Peyer's patch (tissue), 4 donors: Measurements from ENCODE around the gene WWC1. TPM values are rescaled to one million over a fixed set of nuclear protein-coding genes. Genes with fewer than 3 reads are reported as not detected.
A peak's percentile ranks its signal among the peaks of the same experiment; 100 is the strongest.

Source experiments
- DNase-seq, 3 donors: peaks; one replicate each; pipeline ENCODE4 v3.0.0-alpha.2; 2017 to 2019
- H3K27ac ChIP-seq, 4 donors: fragments of 200-600 bp; sonication (generic); one replicate each; pipeline ENCODE4 v1.5.1; 2016 to 2019
- H3K27me3 ChIP-seq, 2 donors: fragments of 200-600 bp; sonication (generic); one replicate each; pipeline ENCODE4 v1.5.1; 2019
- H3K36me3 ChIP-seq, 3 donors: fragments of 200-600 bp; sonication (generic); one replicate each; pipeline ENCODE4 v1.5.1; 2016 to 2019
- H3K4me1 ChIP-seq, 4 donors: fragments of 200-600 bp; sonication (generic); one replicate each; pipeline ENCODE4 v1.5.1; 2016 to 2019
- H3K4me3 ChIP-seq, 4 donors: fragments of 200-600 bp; sonication (generic); 1 replicate in 3 of 4; 2 replicates in 1 of 4; pipeline ENCODE4 v1.5.1; 2016 to 2019; ENCODE audit warnings: mild to moderate bottlenecking in 1 of 4
- H3K9me3 ChIP-seq, 4 donors: fragments of 200-600 bp; sonication (generic); one replicate each; pipeline ENCODE4 v1.5.1; 2016 to 2019; ENCODE audit warnings: mild to moderate bottlenecking in 1 of 4
- CTCF ChIP-seq, 6 experiments: fragments of 450-650 bp in 4 of 6; fragments of 200-600 bp in 2 of 6; sonication (generic) in 1 of 6; IDR thresholded peaks; one replicate each; pipeline ENCODE4 v1.5.1; 2017 to 2019; ENCODE audit warnings: antibody characterized with exemption in 6 of 6, mild to moderate bottlenecking in 3 of 6, moderate library complexity in 1 of 6
- POLR2A ChIP-seq, 2 donors: fragments of 450-650 bp; IDR thresholded peaks; one replicate each; pipeline ENCODE4 v1.5.1; 2017; ENCODE audit warnings: antibody characterized with exemption in 2 of 2, mild to moderate bottlenecking in 2 of 2, moderate library complexity in 2 of 2
- total RNA-seq, 4 donors: library from RNA; depleted of rRNA; stranded (reverse); fragments of >200 nt; gene quantifications; one replicate each; pipeline ENCODE4 v1.1.0, GENCODE V29; 2016

Gene WWC1
- total RNA-seq, 4 donors from 2014 or later, result 47.0 to 63.2 (median 52.8) TPM

GRCh38 chr5:168317096-168317520, 25.7 kb downstream of the WWC1 start:
- no peaks in the 10 kb centered on the region for H3K36me3 ChIP-seq
- H3K4me3 ChIP-seq, result no peak overlapping the region
- TF ChIP-seq CTCF (IDR thresholded peaks at IDR 0.05) (no peak), POLR2A (IDR thresholded peaks at IDR 0.05) (no peak)
- DNase-seq, result no peak
- H3K27me3 ChIP-seq, result no peaks in the 10 kb centered on the region
- H3K4me1 ChIP-seq, result peaks cover 0 to 35% (median 2%) of the 10 kb centered on the region in 4 donors
- no peaks in the 10 kb centered on the region for H3K9me3 ChIP-seq
- H3K27ac ChIP-seq, result peak overlapping the region in 2 of 4 donors; percentile 19 to 79

DNA sequence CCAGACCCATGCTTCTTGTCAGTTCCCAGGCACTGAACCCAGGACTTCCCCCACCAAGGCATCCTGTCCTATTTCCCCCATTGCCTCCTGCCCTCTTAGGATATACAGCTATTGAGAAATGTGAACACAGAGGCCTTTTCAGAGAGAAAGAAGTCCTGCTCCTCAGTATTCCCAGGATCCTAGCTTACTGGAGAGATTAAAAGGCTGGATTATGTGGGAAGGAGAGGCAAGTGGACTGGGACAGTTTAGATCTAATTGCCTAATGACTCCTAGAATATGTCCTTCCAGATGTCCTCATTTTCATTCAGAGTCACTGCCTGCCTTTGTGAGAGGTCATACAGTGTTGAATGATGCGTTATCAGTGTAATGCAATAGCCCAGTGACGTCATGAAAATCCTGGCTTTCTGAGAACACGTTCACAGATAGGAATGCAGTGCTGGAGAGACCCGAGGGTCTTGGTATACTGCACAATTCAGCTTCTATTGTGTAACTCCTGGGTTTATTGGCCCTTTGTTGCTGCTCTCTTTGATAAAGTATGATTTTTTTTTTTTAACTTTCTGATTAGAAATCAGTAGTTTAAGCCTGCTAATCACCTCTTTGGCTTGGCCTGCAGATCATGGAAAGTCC, 26.2 kb downstream of the WWC1 start:
- peak in 1 of 3 donors; percentile 60 for DNase-seq
- H3K4me1 ChIP-seq, result peaks cover 0 to 35% (median 2%) of the 10 kb centered on the region in 4 donors
- H3K36me3 ChIP-seq, result no peaks in the 10 kb centered on the region
- no peaks in the 10 kb centered on the region for H3K27me3 ChIP-seq
- peak overlapping the region in 2 of 4 donors; percentile 19 to 79 for H3K27ac ChIP-seq
- H3K4me3 ChIP-seq, result no peak overlapping the region
- no peaks in the 10 kb centered on the region for H3K9me3 ChIP-seq
- no peak for TF ChIP-seq POLR2A (IDR thresholded peaks at IDR 0.05)
- no peak for TF ChIP-seq CTCF (IDR thresholded peaks at IDR 0.05)

- no peak for DNase-seq
- H3K9me3 ChIP-seq, result no peaks in the 10 kb centered on the region
- no peaks in the 10 kb centered on the region for H3K27me3 ChIP-seq
- H3K4me1 ChIP-seq, result peaks cover 0 to 32% (median 2%) of the 10 kb centered on the region in 4 donors
- no peak overlapping the region for H3K4me3 ChIP-seq
- no peaks in the 10 kb centered on the region for H3K36me3 ChIP-seq
- H3K27ac ChIP-seq, result no peak overlapping the region
- TF ChIP-seq CTCF (IDR thresholded peaks at IDR 0.05), result no peak
- TF ChIP-seq POLR2A (IDR thresholded peaks at IDR 0.05), result no peak
These were observed 26.8 kb downstream of the WWC1 start for GRCh38 chr5:168318240-168318639.

- TF ChIP-seq CTCF (IDR thresholded peaks at IDR 0.05) (no peak), POLR2A (IDR thresholded peaks at IDR 0.05) (no peak)
- Histone ChIP-seq H3K36me3 (no peaks in the 10 kb centered on the region), H3K27me3 (no peaks in the 10 kb centered on the region), H3K4me3 (no peak overlapping the region), H3K27ac (no peak overlapping the region), H3K9me3 (no peaks in the 10 kb centered on the region), H3K4me1 (peaks cover 0 to 19% (median 2%) of the 10 kb centered on the region in 4 donors)
- no peak for DNase-seq
These were observed 28.3 kb downstream of the WWC1 start for GRCh38 chr5:168319774-168320173.

DNA sequence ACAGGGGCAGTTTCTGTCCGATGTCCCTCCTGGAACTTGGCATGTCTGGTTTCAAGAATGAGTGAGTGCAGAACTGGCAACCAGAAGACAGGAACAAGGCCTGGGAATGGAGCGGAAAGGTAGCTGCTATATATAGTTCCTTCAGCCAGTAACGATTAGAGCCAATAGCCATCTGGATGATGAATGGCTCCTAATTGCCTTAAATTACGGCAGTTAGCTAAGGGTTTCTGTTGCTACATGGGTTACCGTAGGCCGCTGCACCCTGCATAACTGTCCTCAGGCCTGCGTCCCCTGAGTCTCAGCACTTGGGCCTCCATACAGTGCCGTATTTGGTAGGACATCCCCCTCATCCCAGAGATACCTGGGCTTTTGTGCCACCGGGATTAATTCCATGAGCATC, 29.4 kb downstream of the WWC1 start:
- H3K27ac ChIP-seq, result no peak overlapping the region
- H3K4me1 ChIP-seq, result peaks cover 0 to 16% (median 2%) of the 10 kb centered on the region in 4 donors

More for the DNA sequence above, 29.4 kb downstream of the WWC1 start:
- no peak for DNase-seq
- H3K36me3 ChIP-seq, result no peaks in the 10 kb centered on the region
- H3K4me3 ChIP-seq, result no peak overlapping the region
- H3K9me3 ChIP-seq, result no peaks in the 10 kb centered on the region
- TF ChIP-seq CTCF (IDR thresholded peaks at IDR 0.05) (no peak), POLR2A (IDR thresholded peaks at IDR 0.05) (no peak)
- no peaks in the 10 kb centered on the region for H3K27me3 ChIP-seq
